HG03442 (cell line): ENCODE measurements around the gene ABLIM1.

Experiments used
- ATAC-seq: cut with Tn5 transposase; IDR thresholded peaks from one replicate; pipeline ENCODE4 v1.9.1; 2021; ENCODE audit warnings: mild to moderate bottlenecking, moderate library complexity; ENCODE audit not compliant: unreplicated experiment

ABLIM1 gene

DNA sequence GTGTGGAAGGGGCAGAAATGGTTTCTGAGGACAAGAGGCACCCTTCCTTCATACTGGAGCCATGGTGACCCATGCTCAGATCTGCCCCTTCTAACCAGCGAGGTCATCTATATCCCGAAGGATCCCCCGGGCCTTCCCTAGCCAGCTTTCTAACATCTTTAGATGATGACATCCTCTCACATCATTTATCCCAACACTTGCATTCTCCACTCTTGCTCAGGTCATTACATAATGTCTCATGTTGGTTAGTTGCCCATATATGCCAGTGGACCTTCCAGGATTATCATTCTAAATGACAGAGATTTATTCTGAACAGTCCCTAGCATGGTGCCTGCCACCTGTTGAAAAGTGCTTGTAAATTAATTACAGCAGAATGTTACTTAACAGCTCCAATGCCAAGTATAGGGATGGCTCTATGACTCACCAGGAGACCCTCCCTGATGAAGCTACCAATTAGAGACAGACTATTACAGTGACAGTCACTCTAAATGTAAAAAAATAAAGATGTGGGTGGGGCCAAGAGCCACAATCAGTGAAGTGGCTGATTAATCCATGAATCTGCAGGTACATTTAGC is 22.6 kb upstream of the ABLIM1 start:
- no peak for ATAC-seq

DNA sequence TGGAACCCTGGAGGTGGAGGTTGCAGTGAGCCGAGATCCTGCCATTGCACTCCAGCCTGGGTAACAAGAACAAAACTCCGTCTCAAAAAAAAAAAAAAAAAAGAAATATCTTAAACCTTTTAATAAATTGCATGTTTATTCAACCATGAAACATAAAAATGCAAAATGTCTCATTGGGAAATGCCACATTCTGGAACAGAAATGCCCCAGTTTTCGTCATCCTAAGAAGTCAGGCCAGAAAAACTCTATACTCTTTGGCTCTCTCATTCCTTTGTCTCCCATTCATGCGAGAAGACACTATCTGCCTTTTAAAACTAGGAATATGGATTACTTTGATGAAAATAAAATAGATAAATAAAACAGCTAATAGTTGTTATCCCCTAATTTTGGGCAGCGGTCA is 21.5 kb upstream of the ABLIM1 start:
- ATAC-seq: no peak

DNA sequence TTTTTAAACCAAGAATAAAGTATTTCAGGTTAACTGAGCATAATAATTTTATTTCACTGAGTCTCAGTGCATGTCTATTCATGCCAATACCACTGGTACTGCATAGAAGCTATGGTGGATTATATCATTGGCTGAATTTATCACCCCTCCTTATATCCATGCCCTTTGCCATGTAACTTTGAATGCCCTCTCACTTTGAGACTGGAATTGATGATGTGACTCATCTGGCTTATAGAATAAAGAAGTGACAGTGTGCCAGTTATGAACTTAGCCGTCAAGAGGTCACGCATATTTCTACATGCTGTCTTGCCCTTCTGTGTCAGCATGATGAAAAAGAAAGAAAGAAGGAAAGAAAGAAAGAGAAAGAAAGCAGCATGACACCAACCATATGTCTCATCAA is 20.7 kb upstream of the ABLIM1 start:
- ATAC-seq: no peak

DNA sequence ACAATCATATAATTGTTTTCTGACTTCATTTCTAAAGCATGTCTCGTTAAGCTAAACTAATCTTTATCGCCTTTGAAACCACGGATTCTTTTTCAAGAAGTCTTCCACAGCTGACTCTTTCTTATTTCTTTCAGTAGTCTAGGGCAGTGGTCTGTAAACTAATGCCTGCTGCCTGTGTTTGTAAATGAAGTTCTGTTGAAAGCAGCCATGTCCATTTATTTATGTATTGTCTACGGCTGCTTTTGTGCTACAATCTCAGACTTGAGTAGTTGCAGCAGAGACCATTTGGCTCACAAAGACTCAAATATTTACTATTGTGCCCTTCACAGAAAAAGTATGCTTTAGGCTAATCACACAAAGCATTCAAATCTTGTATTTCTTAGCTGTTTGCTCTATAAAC is 20.3 kb upstream of the ABLIM1 start:
- no peak for ATAC-seq

DNA sequence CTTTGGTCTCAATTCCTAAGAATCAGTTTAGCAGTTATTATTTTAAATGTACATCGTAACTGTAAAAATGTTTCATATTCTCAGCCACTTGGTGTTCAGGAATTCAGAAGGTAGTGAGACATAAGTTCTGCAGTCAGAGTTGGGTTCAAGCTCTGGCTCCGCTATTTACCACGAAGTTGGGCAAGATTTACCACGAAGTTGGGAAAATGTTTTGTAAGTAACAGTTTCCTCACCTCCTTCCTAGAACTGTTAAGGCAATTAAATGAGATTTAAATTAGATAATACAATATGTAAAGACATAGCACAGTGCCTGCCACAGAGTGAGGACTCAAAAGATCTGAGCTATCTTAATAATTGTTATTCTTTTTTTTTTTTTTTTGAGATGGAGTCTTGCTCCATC is 16.3 kb upstream of the ABLIM1 start:
- ATAC-seq: no peak

DNA sequence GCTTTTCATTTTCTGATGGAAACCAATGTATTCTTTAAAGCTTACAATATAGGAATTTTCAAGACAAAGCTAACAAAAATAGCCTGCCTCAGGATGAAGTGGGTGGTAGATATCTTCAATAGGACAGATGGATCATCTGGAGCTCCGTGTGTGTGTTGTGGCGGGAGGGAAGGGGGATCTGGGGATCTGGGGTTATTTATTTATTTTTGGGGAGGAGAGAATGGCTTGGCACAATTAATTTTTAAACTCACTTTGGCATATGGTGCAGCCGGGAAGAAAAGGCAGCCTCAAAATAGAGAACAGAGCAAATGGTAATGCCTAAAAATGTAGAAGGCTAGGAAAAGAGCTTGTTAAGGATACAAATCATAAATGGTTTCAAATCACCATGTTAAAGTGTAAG is 11.6 kb upstream of the ABLIM1 start:
- no peak for ATAC-seq

DNA sequence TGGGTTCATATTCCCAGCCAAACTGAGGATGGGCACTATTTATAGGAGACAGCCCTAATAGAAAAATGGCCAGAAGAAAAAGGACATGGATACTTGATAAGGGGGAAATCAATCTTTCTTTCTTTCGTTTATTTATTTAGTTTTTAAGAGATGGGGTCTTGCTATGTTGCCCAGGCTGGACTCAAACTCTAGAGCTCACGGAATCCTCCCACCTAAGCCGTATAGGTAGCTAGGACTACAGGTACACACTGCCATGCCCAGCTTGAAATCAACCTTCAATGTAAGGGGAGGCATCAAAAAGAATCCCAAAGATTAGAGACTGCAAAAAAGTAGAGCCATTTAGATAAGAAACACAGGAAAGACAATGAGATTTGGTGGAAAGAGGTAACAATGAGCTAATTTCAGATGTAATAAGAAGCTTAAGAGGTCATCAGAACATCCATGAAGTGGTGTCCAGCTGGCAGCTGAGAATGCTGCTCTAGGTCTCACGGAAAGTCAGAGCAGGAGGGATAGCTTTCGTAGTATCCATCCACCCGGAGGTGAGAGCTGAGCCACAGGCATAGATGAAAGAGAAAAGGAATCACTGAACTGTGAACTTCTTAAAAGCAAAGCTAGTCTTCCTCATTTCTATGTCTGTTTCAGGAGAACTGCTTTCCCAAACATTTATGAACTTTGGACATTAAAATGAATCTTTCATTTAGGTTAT is 10.5 kb upstream of the ABLIM1 start:
- ATAC-seq: no peak

DNA sequence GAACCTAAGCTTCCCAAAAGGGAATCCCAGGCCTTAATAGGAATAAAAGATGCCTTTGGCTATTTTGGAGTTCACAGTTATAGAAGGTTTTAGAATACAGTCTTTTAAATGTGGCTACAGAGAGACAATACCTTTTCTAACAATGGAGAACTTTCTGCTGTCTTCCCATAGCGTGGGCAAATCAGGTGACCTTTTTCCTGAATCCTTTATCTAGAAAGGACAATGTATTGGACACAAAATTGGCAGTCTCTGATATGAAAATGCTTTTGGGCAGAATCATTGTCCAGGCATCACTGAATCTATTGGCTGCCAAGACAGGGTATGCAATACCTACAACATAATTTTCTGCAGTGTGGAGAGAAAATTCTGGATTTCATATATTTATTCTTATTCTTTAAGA is 7.8 kb upstream of the ABLIM1 start:
- ATAC-seq: no peak

DNA sequence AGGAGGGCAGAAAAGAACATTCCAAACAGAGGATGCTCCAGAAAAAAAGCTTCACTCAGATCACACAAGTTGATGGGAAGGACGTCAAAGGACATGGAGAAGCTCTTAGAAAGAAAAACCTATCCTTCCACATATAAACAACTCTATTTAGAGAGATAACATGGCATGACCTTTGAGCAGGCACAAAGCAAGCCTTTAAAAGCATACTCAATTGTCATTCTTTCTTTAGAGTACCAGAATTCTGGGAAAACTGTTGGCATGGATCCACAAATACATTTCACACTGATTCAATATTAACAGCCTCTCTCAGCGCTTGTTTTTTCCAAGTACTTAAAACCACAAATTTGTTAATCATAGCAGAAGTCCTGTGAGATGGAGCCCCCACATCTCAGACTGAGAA is 7.3 kb upstream of the ABLIM1 start:
- ATAC-seq: no peak

DNA sequence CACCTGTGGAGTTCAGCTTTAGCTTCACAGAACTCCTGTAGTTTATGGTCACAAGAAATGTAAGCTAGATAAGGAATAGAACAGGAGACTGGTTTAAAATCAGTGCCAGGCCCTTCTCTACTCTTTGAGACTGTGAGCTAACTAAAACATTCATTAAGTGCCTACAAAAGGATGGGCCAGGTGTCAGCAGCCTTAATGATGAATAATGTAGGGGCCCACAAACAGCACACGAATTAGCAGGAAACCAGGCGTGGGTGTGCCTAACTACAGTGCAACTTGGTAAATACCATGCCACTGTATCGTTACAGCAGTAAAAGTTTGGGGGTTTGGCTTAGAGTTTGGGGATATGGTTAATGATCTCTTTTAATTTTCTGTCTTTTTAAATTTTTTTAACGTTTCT is 6.1 kb upstream of the ABLIM1 start:
- no peak for ATAC-seq

DNA sequence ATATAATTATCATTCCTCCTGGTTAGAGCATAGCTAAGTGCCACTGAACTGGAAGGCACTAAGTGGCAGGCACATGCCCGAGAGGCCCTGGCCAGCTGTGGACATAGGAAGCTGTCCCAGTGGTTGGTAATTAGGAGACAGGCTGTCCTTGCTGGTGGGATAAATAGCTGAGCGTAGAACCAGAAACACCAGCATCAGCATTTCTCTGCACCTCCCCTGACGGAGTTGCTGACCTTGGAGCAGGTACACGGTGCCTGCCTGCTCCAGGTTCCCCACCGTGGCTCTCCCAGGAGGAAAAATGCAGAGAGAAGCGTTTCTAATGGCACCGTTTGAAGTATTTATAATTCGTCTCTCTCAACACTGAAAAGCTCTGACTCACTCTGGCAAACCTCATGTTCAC is 5.6 kb upstream of the ABLIM1 start:
- no peak for ATAC-seq

DNA sequence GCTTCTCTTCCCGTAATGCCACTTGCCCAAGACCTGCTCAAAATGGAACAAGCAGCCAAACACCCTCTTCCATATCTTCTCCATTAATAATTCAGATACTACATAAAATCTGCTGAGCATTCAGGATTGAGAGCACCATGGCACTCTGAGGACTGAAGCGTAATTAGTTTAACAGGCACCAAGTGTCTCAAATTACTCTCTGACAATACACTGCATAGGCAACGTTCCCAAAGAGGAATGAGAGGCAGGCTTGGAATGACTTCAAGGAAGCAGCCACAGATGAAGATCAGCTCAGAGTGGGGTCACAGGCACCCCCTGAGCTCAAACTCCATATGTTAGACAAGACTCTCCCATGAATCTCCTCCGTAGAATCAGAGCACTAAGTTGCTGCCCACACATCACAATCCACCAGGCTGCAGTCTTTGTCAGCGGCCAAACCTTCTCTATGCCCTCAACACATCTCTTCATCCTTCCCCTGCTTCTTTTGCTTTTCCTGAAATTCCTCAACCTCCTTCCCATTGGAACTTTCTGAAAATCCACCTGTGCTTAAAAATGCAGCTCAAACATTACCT is 4.7 kb upstream of the ABLIM1 start:
- ATAC-seq: no peak

DNA sequence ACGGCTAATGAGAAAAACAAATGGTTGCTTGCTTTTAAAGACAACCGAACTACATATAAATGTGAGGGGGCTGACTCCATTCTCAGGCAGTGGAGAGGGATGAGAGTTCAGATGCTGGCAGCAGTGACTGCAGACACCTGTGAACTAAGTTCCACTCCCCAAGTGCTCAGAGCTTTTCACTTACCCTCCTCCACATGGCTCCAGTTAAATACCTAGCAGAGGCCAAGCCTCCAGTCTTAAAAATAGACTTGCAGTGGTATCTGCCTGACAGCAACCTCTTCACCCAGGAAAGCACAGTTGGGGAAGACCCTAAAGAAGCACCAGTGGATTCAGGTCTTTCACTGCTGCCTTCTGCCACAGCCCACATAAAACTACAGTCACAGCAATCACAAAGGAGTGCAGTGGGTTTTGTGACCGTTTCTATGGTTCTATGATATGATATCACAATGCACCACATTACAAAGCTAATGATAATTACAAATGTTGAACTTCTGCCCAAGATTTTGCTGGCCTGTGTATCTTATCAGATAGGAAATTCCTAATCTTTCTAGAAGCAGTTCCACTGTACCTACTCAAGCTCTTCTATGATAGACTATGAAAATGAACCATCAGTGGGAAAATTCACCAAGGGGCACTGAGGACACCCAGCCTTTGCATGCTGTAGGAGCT is 3.3 kb upstream of the ABLIM1 start:
- ATAC-seq: no peak

DNA sequence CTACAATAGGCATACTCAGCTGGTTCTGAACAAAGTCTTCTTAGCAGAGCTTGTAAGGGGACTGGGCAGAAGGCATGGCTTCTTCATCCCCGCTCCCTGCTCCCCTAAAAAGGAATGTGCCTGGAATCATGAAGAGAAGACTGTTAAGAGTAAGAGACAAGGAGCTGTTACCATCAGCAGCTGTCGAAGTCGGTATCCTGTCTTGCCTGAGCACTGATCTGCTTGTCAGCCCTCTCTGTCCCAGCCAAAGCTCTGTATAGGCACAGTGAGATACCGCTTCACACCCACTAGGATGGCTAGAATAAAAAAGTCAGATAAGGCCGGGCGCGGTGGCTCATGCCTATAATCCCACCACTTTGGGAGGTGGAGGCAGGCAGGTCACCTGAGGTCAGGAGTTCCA is 2.4 kb downstream of the ABLIM1 start:
- no peak for ATAC-seq

DNA sequence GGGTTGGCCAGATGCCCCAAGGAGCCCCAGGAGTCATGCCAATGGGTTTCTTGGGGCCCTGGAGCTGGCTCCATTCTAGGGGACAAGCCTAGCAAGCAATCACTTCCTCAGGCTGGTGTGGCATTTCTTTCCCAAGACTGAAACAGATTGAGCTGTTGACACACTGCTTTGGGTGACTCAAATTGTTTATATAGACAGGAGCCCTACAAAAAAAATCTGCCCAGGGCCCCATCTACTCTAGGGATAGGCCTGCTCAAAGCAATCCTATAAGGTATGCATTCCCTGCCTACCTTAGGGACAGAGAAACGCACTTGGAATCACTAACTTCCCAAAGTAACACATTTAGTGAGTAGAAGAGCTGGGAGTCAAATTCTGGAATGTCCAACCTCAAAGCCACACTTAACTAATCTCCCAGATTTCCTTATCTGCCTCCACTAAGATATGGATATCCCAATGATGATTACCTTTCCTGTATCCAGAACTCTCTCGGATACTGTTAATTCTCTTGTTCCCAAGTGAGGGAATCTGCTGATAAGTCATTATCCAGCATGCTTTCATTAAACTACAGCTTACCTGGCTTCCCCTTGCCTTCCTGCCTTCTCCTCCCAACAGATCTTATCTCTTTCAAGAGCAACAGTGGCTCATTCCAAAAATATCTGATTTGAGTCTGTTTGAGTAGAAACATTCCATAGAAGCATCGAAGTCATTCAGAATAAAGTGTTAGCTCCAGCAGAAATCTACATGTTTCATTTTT is 3.1 kb downstream of the ABLIM1 start:
- no peak for ATAC-seq

DNA sequence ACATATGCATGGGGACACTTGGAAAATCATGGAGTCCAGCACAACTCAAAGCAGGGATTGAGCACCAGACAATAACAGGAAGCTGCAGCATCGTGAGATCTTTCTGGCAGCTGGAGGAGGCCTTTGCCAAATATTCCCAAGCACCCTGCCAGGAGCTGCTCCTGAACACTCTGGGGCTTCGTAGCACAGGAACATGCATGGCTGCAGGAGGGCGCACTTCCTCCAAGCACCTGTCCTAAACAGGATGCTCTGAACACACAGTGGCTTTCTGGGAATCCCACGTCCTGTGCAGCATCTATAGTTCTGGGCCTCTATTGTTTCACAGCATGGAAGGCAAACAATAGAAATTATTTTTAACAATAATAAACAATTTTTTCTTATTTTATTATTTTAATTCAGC is 4.1 kb downstream of the ABLIM1 start:
- ATAC-seq: no peak

DNA sequence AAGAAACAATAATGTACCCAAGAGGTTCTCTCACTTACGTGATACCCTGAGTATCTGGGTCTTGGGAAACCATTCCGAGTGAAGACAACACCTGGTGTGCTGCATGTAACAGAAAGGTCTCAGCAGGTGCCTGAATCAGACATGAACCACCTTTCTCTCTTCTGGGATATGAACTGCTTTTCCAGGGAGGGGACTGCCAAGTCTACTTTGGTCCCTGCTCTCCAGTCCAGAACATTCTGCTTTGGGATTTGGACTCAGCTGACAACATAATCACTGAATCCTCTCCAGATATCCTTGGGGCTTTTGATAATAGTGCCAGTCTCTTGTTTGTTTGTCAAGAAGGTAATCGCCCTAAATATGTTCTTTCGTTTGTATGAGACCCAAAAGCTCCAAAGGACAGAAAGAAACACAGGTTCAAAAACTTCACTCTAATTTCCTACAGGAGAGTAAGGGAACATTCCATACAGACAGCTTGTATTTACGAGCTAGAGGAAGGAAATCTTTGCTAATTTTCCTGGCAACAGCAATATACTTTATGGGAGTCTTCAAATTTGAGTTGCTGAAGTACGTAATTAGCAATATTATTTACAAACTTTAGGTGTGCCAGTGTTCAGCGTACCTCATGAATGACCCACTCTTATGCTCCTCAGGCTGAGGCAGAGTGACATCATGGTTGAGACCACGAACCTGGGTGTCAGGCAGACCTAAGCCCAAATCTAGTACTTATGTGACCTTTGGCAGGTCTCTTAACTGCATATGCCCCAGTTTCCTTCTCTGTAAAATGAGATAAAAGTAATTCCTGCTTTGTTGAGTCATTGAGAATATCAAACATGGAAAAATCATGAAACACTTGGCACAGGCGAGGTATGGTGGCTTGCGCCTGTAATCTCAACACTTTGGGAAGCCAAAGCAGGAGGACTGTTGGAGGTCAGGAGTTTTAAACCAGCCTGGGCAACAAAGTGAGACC is 5.4 kb downstream of the ABLIM1 start:
- ATAC-seq: no peak

DNA sequence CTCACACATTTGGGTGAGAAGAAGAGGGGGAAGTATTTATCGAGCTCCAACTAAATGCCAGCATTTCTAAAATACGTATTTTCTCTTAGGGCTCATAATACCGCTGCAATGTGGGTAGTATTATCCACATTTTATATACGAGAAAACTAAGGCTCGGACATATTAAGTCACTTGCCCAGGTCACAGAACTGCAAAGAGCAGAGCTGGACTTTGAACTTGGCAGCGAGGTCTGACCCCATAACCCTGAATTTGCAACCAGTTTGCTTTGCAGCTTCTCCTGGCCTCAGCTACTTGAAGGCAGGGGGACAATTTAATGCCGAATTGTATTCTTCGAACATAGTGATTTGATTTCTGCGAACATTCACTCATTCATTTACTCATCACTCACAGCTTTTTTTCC is 7.2 kb downstream of the ABLIM1 start:
- no peak for ATAC-seq

DNA sequence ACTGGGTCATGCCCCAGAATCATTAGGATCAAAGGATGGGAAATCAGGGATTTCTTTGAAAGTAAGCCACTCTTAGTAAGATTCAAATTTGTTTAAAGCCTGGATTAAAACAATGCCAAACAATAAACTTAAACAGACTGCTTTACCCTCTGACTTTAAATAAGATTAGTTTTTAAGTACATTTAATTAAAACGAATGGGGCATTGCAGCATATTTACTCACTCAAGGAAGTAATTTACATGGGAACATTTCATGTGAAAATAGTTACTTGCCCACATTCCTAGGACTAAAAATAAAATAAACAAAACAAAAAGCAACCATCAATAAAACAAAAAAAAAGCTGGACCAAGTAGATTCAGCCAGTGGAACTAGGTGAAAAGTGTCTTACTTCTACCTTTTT is 7.8 kb downstream of the ABLIM1 start:
- no peak for ATAC-seq

DNA sequence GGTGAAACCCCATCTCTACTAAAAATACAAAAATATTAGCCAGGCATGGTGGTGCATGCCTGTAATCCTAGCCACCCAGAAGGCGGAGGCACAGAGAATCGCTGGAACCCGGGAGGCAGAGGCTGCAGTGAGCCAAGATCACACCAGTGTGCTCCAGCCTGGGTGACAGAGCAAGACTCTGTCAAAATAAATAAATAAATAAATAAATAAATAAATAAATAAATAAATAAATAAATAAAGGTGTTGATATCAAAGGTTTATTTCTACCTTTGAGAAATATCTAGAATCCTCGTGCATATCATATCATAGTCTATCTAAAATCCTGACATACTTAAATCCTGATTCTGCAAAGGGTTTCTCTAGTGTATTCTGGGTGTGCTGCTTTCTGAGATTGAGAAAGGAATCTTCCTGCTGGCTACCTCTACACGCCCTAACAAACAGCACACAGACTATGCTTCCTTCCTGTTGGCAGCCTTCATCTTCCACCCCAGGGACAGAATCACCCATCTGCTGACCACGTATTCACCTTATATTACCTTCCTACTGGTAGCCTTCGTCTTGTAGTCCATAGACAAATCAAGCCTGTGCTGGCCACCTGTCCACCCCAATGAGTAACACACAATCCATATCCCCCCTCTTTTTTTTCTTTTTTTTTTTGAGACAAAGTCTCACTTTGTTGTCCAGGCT is 8.7 kb downstream of the ABLIM1 start:
- ATAC-seq: no peak
